GM23338 (cell line): Measurements from ENCODE around the gene ASPHD2. TPM values are rescaled to one million over a fixed set of nuclear protein-coding genes. Genes with fewer than 3 reads are reported as not detected.
A peak's percentile ranks its signal among the peaks of the same experiment; 100 is the strongest.

ENCODE experiments used
- ATAC-seq: fragments of 200-7000 bp; cut with Tn5 transposase; 3 replicates; pipeline ENCODE4 v1.9.1; 2020
- DNase-seq: peaks from one replicate; pipeline ENCODE4 v3.0.0-alpha.2; 2015; ENCODE audit warnings: low spot score
- H2AFZ ChIP-seq: fragments of 200-600 bp; sonication (generic); 2 replicates; pipeline ENCODE4 v1.8.0; 2016; ENCODE audit warnings: antibody characterized with exemption, mild to moderate bottlenecking, moderate library complexity
- H3F3A ChIP-seq: fragments of 200-600 bp; sonication (generic); replicated peaks from 2 replicates; pipeline ENCODE4 v1.8.0; 2017; ENCODE audit warnings: antibody characterized with exemption, mixed run types, low read depth
- H3K27ac ChIP-seq: fragments of 200-600 bp; sonication (generic); 2 replicates; pipeline ENCODE4 v1.6.1; 2016; ENCODE audit warnings: low read depth
- H3K27me3 ChIP-seq: fragments of 200-600 bp; sonication (generic); 2 replicates; pipeline ENCODE4 v1.8.0; 2016; ENCODE audit warnings: mild to moderate bottlenecking, mixed run types, moderate library complexity; ENCODE audit not compliant: insufficient read depth
- H3K36me3 ChIP-seq: fragments of 200-600 bp; sonication (generic); 2 replicates; pipeline ENCODE4 v1.8.0; 2016; ENCODE audit warnings: mild to moderate bottlenecking; ENCODE audit not compliant: insufficient read depth
- H3K4me1 ChIP-seq: fragments of 200-600 bp; sonication (generic); 2 replicates; pipeline ENCODE4 v1.8.0; 2016; ENCODE audit warnings: mild to moderate bottlenecking, moderate library complexity; ENCODE audit not compliant: insufficient read depth
- H3K4me2 ChIP-seq: fragments of 200-600 bp; sonication (generic); 2 replicates; pipeline ENCODE4 v1.7.1; 2017; ENCODE audit warnings: mixed run types
- H3K4me3 ChIP-seq: fragments of 200-600 bp; sonication (generic); 2 replicates; pipeline ENCODE4 v1.6.1; 2016; ENCODE audit warnings: mixed run types
- H3K79me2 ChIP-seq: fragments of 200-600 bp; sonication (generic); replicated peaks from 2 replicates; pipeline ENCODE4 v1.8.0; 2017; ENCODE audit warnings: mild to moderate bottlenecking; ENCODE audit not compliant: insufficient read depth
- H3K9me2 ChIP-seq: fragments of 200-600 bp; sonication (generic); 2 replicates; pipeline ENCODE4 v1.8.0; 2017; ENCODE audit not compliant: insufficient read depth
- H4K20me1 ChIP-seq: fragments of 200-600 bp; sonication (generic); replicated peaks from 2 replicates; pipeline ENCODE4 v1.8.0; 2017; ENCODE audit warnings: mild to moderate bottlenecking; ENCODE audit not compliant: insufficient read depth
- H3K27ac Mint-ChIP-seq: 2 replicates; pipeline ENCODE4 v1.8.0; 2020; ENCODE audit warnings: inconsistent platforms, mild to moderate bottlenecking, moderate library complexity, mixed read lengths
- H3K27me3 Mint-ChIP-seq: 3 replicates; pipeline ENCODE4 v1.8.0; 2022; ENCODE audit warnings: low read depth, mild to moderate bottlenecking, moderate library complexity, mixed read lengths, inconsistent platforms; ENCODE audit not compliant: insufficient read depth, poor library complexity
- H3K36me3 Mint-ChIP-seq: 3 replicates; pipeline ENCODE4 v1.8.0; 2021; ENCODE audit warnings: low read depth, mild to moderate bottlenecking, inconsistent platforms, moderate library complexity, mixed read lengths
- H3K4me1 Mint-ChIP-seq: 3 replicates; pipeline ENCODE4 v1.8.0; 2020; ENCODE audit warnings: mild to moderate bottlenecking, inconsistent platforms, mixed read lengths
- H3K4me3 Mint-ChIP-seq: 3 replicates; pipeline ENCODE4 v1.8.0; 2021; ENCODE audit warnings: moderate library complexity, mild to moderate bottlenecking, inconsistent platforms, mixed read lengths
- H3K9me3 Mint-ChIP-seq: 3 replicates; pipeline ENCODE4 v1.8.0; 2020; ENCODE audit warnings: moderate library complexity, mild to moderate bottlenecking, inconsistent platforms, mixed read lengths
- CREB1 ChIP-seq: fragments of 250-450 bp; sonication (Bioruptor Pico); IDR thresholded peaks from 2 replicates; pipeline ENCODE4 v1.5.0; 2020; ENCODE audit warnings: low read depth, mild to moderate bottlenecking, moderate library complexity
- ETS1 ChIP-seq: IDR thresholded peaks from 2 replicates; pipeline ENCODE4 v1.6.1; 2016; ENCODE audit warnings: antibody characterized with exemption
- EZH2 ChIP-seq: fragments of 200-600 bp; sonication (generic); IDR thresholded peaks from one replicate; pipeline ENCODE4 v1.8.0; 2017; ENCODE audit warnings: antibody characterized with exemption, mild to moderate bottlenecking, low read depth; ENCODE audit not compliant: unreplicated experiment
- EZH2phosphoT487 ChIP-seq: fragments of 200-600 bp; sonication (generic); IDR thresholded peaks from one replicate; pipeline ENCODE4 v1.8.1; 2018; ENCODE audit warnings: antibody characterized with exemption; ENCODE audit not compliant: unreplicated experiment
- JUNB ChIP-seq: IDR thresholded peaks from one replicate; pipeline ENCODE4 v1.6.1; 2016; ENCODE audit warnings: antibody characterized with exemption; ENCODE audit not compliant: unreplicated experiment
- NANOG ChIP-seq: IDR thresholded peaks from 2 replicates; pipeline ENCODE4 v1.6.1; 2016; ENCODE audit warnings: antibody characterized with exemption, borderline replicate concordance
- POLR2AphosphoS5 ChIP-seq: IDR thresholded peaks from 2 replicates; pipeline ENCODE4 v1.6.1; 2016; ENCODE audit warnings: antibody characterized with exemption, low read depth
- REST ChIP-seq: IDR thresholded peaks from one replicate; pipeline ENCODE4 v1.6.1; 2018; ENCODE audit warnings: antibody characterized with exemption; ENCODE audit not compliant: unreplicated experiment
- STAT1 ChIP-seq: IDR thresholded peaks from one replicate; pipeline ENCODE4 v1.6.1; 2016; ENCODE audit warnings: antibody characterized with exemption; ENCODE audit not compliant: unreplicated experiment
- ZNF114 ChIP-seq: fragments of 250-450 bp; sonication (Bioruptor Pico); IDR thresholded peaks from 2 replicates; pipeline ENCODE4 v1.5.0; 2020; ENCODE audit warnings: mild to moderate bottlenecking, moderate library complexity
- ZNF331 ChIP-seq: fragments of 250-450 bp; sonication (Bioruptor Pico); IDR thresholded peaks from 2 replicates; pipeline ENCODE4 v1.5.0; 2020; ENCODE audit warnings: low read depth, mild to moderate bottlenecking, moderate library complexity
- polyA plus RNA-seq: library from polyadenylated mRNA; unstranded; fragments of >200 nt; fragmentation: Nextera tagmentation; extraction: Ambion mirVana; gene quantifications from 2 replicates; pipeline ENCODE4 v1.2.1, GENCODE V29; 2016
- total RNA-seq: library from RNA; depleted of rRNA; stranded (reverse); fragments of >200 nt; shearing (Covaris generic); gene quantifications from 2 replicates; pipeline ENCODE4 v1.2.3, GENCODE V29; 2014

Gene ASPHD2
- total and polyA plus RNA-seq, 2 experiments from 2014 or later, result 6.0 to 9.3 TPM

- no peak for TF ChIP-seq REST
- TF ChIP-seq EZH2phosphoT487, result no peak
- no peak for TF ChIP-seq ETS1
- TF ChIP-seq CREB1 (CRISPR knock-in tag), result no peak
Observed at GRCh38 chr22:26479043-26479791, 50.2 kb downstream of the ASPHD2 start (continued).

GRCh38 chr22:26479792-26480610, 50.9 kb downstream of the ASPHD2 start:
- no peak overlapping the region for H3K4me3 ChIP-seq
- H3K79me2 ChIP-seq, result peaks cover 56% of the 10 kb centered on the region
- TF ChIP-seq NANOG (no peak), ZNF331 (no peak), JUNB (no peak), STAT1 (no peak), CREB1 (CRISPR knock-in tag) (no peak), ZNF114 (no peak), ETS1 (no peak), POLR2AphosphoS5 (no peak), EZH2 (no peak)

More at GRCh38 chr22:26479792-26480610, 50.9 kb downstream of the ASPHD2 start:
- Histone ChIP-seq H4K20me1 (peaks cover 8% of the 10 kb centered on the region), H3K27me3 (no peaks in the 10 kb centered on the region), H3K27ac (no peak overlapping the region), H3K9me2 (no peaks in the 10 kb centered on the region), H3K36me3 (peaks cover 23% of the 10 kb centered on the region), H2AFZ (no peak overlapping the region), H3F3A (peaks cover 15% of the 10 kb centered on the region), H3K4me1 (peaks cover 27% of the 10 kb centered on the region), H3K4me2 (peak overlapping the region; percentile 52)
- H3K4me1 Mint-ChIP-seq, result peaks cover 36% of the 10 kb centered on the region
- DNase-seq (no peak), ATAC-seq (no peak)
- peaks cover 2% of the 10 kb centered on the region for H3K27me3 Mint-ChIP-seq
- 0 out of 3 replicates have a peak, but pooled peaks cover 2% of the 10 kb centered on the region for H3K9me3 Mint-ChIP-seq
- H3K36me3 Mint-ChIP-seq, result peaks cover 34% of the 10 kb centered on the region
- peak overlapping the region; percentile 21 for H3K4me3 Mint-ChIP-seq
- H3K27ac Mint-ChIP-seq, result peak overlapping the region; percentile 9
